ENCODE data around the gene SLC38A10. TPM values are rescaled to one million over a fixed set of nuclear protein-coding genes. Genes with fewer than 3 reads are reported as not detected.

The SLC38A10 gene
- total RNA-seq, result 12.3 TPM

GRCh38 chr17:81295031-81295675 lies at the start of gene SLC38A10:
Gene SLC38A10, minus strand, starts transcription at chr17:81295307. Its CDS starts 386 bp downstream, at chr17:81294921.
- peak; percentile 86 for DNase-seq

- DNase-seq, result no peak
Observed at GRCh38 chr17:81342269-81343070, 47.4 kb upstream of the SLC38A10 start.

- DNase-seq, result no peak
Observed at GRCh38 chr17:81341516-81342268, 46.6 kb upstream of the SLC38A10 start.

GRCh38 chr17:81340607-81341515 lies 45.8 kb upstream of the SLC38A10 start:
- no peak for DNase-seq

GRCh38 chr17:81339534-81340296 lies 44.6 kb upstream of the SLC38A10 start:
- DNase-seq, result no peak

GRCh38 chr17:81339191-81339533 lies 44.1 kb upstream of the SLC38A10 start:
- no peak for DNase-seq

GRCh38 chr17:81338274-81339190 lies 43.4 kb upstream of the SLC38A10 start:
- DNase-seq, result no peak

GRCh38 chr17:81337476-81337879 lies 42.4 kb upstream of the SLC38A10 start:
- no peak for DNase-seq

- no peak for DNase-seq
Observed at GRCh38 chr17:81336930-81337325, 41.8 kb upstream of the SLC38A10 start.

GRCh38 chr17:81336296-81336929 lies 41.3 kb upstream of the SLC38A10 start:
- no peak for DNase-seq

GRCh38 chr17:81335773-81336157 lies 40.7 kb upstream of the SLC38A10 start:
- DNase-seq, result no peak

- DNase-seq, result no peak
Observed at GRCh38 chr17:81334987-81335772, 40.1 kb upstream of the SLC38A10 start.

GRCh38 chr17:81334391-81334901 lies 39.3 kb upstream of the SLC38A10 start:
- DNase-seq, result no peak

- no peak for DNase-seq
Observed at GRCh38 chr17:81333616-81334368, 38.7 kb upstream of the SLC38A10 start.

GRCh38 chr17:81332914-81333528 lies 37.9 kb upstream of the SLC38A10 start:
- DNase-seq, result no peak

GRCh38 chr17:81332118-81332834 lies 37.2 kb upstream of the SLC38A10 start:
- DNase-seq, result no peak

All from occipital lobe (tissue), 2 donors.